BJ (cell line): ENCODE measurements around the gene P3H2. TPM values are rescaled to one million over a fixed set of nuclear protein-coding genes. Genes with fewer than 3 reads are reported as not detected.

Experiments used
- CTCF ChIA-PET: fragments of 350-600 bp; formaldehyde crosslinking; extraction: SDS; loops from one replicate; lab custom pipeline; 2021; ENCODE audit warnings: antibody characterized with exemption, inconsistent platforms; lab: Yijun Ruan, JAX
- POLR2A ChIA-PET: fragments of 300-600 bp; sonication (Branson Sonifier 250); formaldehyde crosslinking; extraction: SDS; loops from one replicate; lab custom pipeline; 2021; ENCODE audit warnings: antibody characterized with exemption; lab: Charles Lee
- DNase-seq: peaks from one replicate; pipeline ENCODE4 v3.0.0-alpha.2; 2011; ENCODE audit warnings: low read depth
- H3K27me3 ChIP-seq: 2 replicates; pipeline ENCODE4 v1.6.0; 2011; ENCODE audit warnings: low read length; ENCODE audit not compliant: control insufficient read depth, insufficient read depth
- H3K36me3 ChIP-seq: 2 replicates; pipeline ENCODE4 v1.5.1; 2011; ENCODE audit warnings: low read length; ENCODE audit not compliant: control insufficient read depth, insufficient read depth
- H3K4me3 ChIP-seq: 2 replicates; pipeline ENCODE4 v1.5.1; 2011; ENCODE audit warnings: low read depth, mild to moderate bottlenecking, control low read depth, low read length
- CTCF ChIP-seq: IDR thresholded peaks from 2 replicates; pipeline ENCODE4 v1.5.1; 2011; ENCODE audit warnings: low read depth, mild to moderate bottlenecking, control low read depth, inconsistent platforms, low read length, moderate library complexity; ENCODE audit not compliant: insufficient read depth
- polyA plus RNA-seq: library from polyadenylated mRNA; depleted of rRNA; stranded (reverse); fragments of >200 nt; gene quantifications from 2 replicates; pipeline ENCODE4 v1.2.3, GENCODE V29; 2011

The P3H2 gene
- polyA plus RNA-seq, 1 experiment = 13.5 TPM

GRCh38 chr3:190017521-190018288 is 103.0 kb downstream of the P3H2 start:
- peak; percentile 50 for TF ChIP-seq CTCF
- no peaks in the 10 kb centered on the region for H3K36me3 ChIP-seq
- H3K4me3 ChIP-seq = no peak overlapping the region
- DNase-seq = peak; percentile 52
- CTCF ChIA-PET = interaction anchor here (0.8 to 2.5 kb wide), 5 partner anchors 8 to 184 kb away, joined by 3 to 9 read pairs (median 3); no protein-coding TSS in a partner anchor
- no peaks in the 10 kb centered on the region for H3K27me3 ChIP-seq
- POLR2A ChIA-PET = no interaction called here

DNA sequence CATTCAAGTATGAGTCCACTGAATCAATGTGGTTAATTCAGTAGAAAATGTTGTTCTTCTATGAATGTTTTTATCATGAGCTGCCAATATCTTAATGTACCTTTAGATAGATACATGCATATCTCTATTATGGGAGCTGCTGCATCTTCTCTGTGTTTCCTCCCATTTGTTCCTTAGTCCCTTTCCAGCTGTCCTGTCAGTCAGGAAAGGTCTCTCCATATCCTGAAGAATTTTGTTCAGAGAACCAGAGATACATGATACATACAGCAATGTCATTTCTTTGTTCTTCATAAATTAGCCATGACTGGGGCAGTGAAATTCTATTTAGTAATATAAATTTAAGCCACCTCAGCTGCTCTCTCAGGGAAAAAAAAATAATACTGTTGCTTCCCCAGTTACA is 103.7 kb downstream of the P3H2 start:
- DNase-seq = no peak

GRCh38 chr3:190014940-190015339 is 105.8 kb downstream of the P3H2 start:
- Histone ChIP-seq H3K4me3 (no peak overlapping the region), H3K36me3 (no peaks in the 10 kb centered on the region), H3K27me3 (no peaks in the 10 kb centered on the region)
- no peak for TF ChIP-seq CTCF
- POLR2A ChIA-PET = no interaction called here
- no peak for DNase-seq
- CTCF ChIA-PET = interaction anchor here (0.6 to 1.6 kb wide), 5 partner anchors 12 to 210 kb away, joined by 3 to 4 read pairs (median 4); no protein-coding TSS in a partner anchor

More for the DNA sequence above, 103.7 kb downstream of the P3H2 start:
- H3K4me3 ChIP-seq = no peak overlapping the region
- H3K36me3 ChIP-seq = no peaks in the 10 kb centered on the region
- ChIA-PET CTCF (interaction anchor here (0.8 to 2.5 kb wide), 5 partner anchors 9 to 185 kb away, joined by 3 to 9 read pairs (median 3); no protein-coding TSS in a partner anchor), POLR2A (no interaction called here)
- no peak for TF ChIP-seq CTCF
- no peaks in the 10 kb centered on the region for H3K27me3 ChIP-seq

DNA sequence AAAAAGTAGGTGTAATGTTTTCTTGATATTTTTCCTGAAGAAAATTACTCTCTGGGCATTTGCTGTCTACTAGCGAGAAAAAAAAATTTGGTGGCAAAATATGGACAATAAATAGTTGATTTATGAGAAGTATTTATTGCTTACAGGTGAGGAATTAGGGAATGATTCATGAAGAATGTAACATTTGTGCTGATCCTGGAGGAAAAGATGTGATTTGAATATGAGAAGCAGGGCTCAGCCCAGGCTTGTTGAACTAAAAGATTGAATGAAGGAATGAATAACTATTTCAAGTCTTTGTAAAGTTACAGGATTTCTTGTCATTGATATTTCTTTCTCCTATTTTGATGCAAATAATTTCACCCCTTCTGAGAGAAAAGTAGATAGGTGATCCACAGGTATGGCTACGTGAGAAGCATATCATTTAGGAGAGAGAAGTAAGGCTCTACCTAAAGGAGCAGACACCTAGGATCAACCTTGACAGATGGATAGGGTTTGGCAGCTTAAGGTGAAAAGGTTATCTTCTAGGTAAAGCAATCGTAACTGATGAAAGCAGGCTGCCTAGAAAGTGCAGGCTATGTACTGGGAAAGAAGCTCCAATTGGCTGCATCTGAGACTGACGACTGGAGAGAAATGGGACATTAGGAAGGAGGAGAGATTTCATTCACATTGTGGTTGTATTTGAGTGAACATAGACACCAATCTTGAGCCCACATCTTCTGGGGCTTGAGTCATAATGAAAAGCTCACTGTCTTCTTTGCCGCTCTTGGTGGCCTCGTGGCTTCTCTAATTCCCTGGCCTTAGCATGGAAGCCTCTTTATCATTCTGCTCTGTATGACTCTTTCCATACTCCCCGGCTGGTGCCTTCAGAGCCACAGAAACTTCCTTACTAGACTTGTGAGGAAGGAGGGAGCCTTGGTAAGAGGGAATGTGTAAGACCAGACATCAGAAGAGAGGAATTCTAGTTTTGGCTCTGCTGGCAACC is 106.5 kb downstream of the P3H2 start:
- POLR2A ChIA-PET = no interaction called here
- Histone ChIP-seq H3K4me3 (no peak overlapping the region), H3K27me3 (no peaks in the 10 kb centered on the region), H3K36me3 (no peaks in the 10 kb centered on the region)
- no peak for DNase-seq
- CTCF ChIA-PET = interaction anchor here (0.9 to 3.1 kb wide), 6 partner anchors 11 to 188 kb away, joined by 3 to 11 read pairs (median 4); no protein-coding TSS in a partner anchor
- TF ChIP-seq CTCF = no peak
